ENCODE results near the gene FRMD5.

- TF ChIP-seq CTCF (IDR thresholded peaks at IDR 0.05) (no peak), POLR2A (IDR thresholded peaks at IDR 0.05) (no peak)
Measured at GRCh38 chr15:43934480-43934879, 260.6 kb downstream of the FRMD5 start.

Measured in lower leg skin (tissue), 3 donors.